Fibroblast of lung (primary cell): ENCODE results near the gene CLDN3.

ENCODE experiments used
- CTCF ChIP-seq, 2 donors: IDR thresholded peaks in 1 of 2; conservative IDR thresholded peaks in 1 of 2; 1 replicate in 1 of 2; 2 replicates in 1 of 2; pipeline ENCODE4 v1.5.1; 2011 to 2012; ENCODE audit warnings: low read length in 2 of 2, control low read depth in 1 of 2, inconsistent platforms in 1 of 2, low read depth in 1 of 2, mild to moderate bottlenecking in 1 of 2
- EZH2 ChIP-seq: IDR thresholded peaks from 2 replicates; pipeline ENCODE4 v1.5.1; 2012; ENCODE audit warnings: low read length, control low read depth, mild to moderate bottlenecking; ENCODE audit errors: missing control alignments

DNA sequence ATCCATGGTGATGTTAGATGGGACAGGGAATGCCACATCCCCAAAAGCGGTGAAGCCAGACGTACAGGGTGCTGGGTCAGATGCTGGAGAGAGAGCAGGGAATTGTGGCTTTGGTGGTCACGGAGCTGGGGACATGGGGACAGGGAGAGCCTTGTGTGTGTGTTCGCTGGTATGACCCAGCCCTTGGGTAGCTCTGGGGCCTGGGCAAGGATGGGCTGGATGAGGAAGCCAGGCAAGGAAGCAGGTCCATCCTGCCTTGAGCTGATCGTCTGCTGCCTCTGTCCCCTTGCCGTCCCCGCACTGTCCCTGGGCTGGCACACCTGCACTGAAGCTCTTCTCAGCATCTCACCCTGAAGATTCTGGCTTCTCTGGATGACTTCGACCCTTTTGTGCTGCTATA, 45.4 kb upstream of the CLDN3 start:
- TF ChIP-seq CTCF (conservative IDR thresholded peaks at IDR 0.05 in 1 of 2, IDR thresholded peaks at IDR 0.05 in 1 of 2; ENCODE audit: low read depth in 1 of 2, low read length in 2 of 2) (no peak), EZH2 (no peak)
